ENCODE data around the gene UTP20. TPM values are rescaled to one million over a fixed set of nuclear protein-coding genes. Genes with fewer than 3 reads are reported as not detected.
"Not testable (repeated sequence)": the region's sequence is repeated elsewhere in the genome, so short reads cannot be mapped to it uniquely, and the experiment has no call there.

UTP20 gene
- total and polyA plus RNA-seq, 2 donors, result 4.5 to 23.7 TPM

- 95% methylated on average over 3 of the region's 3 CpGs for WGBS
- Histone ChIP-seq H3K4me1 (ENCODE audit: insufficient read depth) (no peaks in the 10 kb centered on the region), H3K27ac (ENCODE audit: low read depth) (no peak overlapping the region), H3K4me3 (ENCODE audit: low read depth, low read length) (no peak overlapping the region), H3K36me3 (ENCODE audit: insufficient read depth) (peaks cover 4% of the 10 kb centered on the region)
- DNase-seq (ENCODE audit: extremely low spot score), result no peak
Observed at GRCh38 chr12:101343893-101344292, 64.0 kb downstream of the UTP20 start.

GRCh38 chr12:101351682-101352081 lies 71.8 kb downstream of the UTP20 start:
- 97% methylated on average over 4 of the region's 4 CpGs for WGBS

GRCh38 chr12:101356794-101357193 lies 76.9 kb downstream of the UTP20 start:
- DNase-seq (ENCODE audit: extremely low spot score), result no peak
- H3K4me1 ChIP-seq (ENCODE audit: insufficient read depth), result no peaks in the 10 kb centered on the region
- H3K36me3 ChIP-seq (ENCODE audit: insufficient read depth), result peaks cover 2% of the 10 kb centered on the region
- 93% methylated on average over 5 of the region's 5 CpGs for WGBS
- no peak overlapping the region for H3K27ac ChIP-seq (ENCODE audit: low read depth)
- H3K4me3 ChIP-seq (ENCODE audit: low read depth, low read length), result no peak overlapping the region

More at GRCh38 chr12:101351682-101352081, 71.8 kb downstream of the UTP20 start:
- Histone ChIP-seq H3K4me3 (ENCODE audit: low read depth, low read length) (no peak overlapping the region), H3K4me1 (ENCODE audit: insufficient read depth) (no peaks in the 10 kb centered on the region), H3K36me3 (ENCODE audit: insufficient read depth) (peaks cover 6% of the 10 kb centered on the region), H3K27ac (ENCODE audit: low read depth) (no peak overlapping the region)
- DNase-seq (ENCODE audit: extremely low spot score), result no peak

GRCh38 chr12:101361455-101361854 lies 81.5 kb downstream of the UTP20 start:
- H3K27ac ChIP-seq (ENCODE audit: low read depth), result no peak overlapping the region

GRCh38 chr12:101368016-101368415 lies 88.1 kb downstream of the UTP20 start:
- WGBS, result 95% methylated on average over 6 of the region's 6 CpGs
- no peaks in the 10 kb centered on the region for H3K4me1 ChIP-seq (ENCODE audit: insufficient read depth)
- DNase-seq (ENCODE audit: extremely low spot score), result no peak
- no peak overlapping the region for H3K27ac ChIP-seq (ENCODE audit: low read depth)
- no peak overlapping the region for H3K4me3 ChIP-seq (ENCODE audit: low read depth, low read length)
- peaks cover 7% of the 10 kb centered on the region for H3K36me3 ChIP-seq (ENCODE audit: insufficient read depth)

More at GRCh38 chr12:101361455-101361854, 81.5 kb downstream of the UTP20 start:
- H3K4me1 ChIP-seq (ENCODE audit: insufficient read depth), result no peaks in the 10 kb centered on the region
- no peak for DNase-seq (ENCODE audit: extremely low spot score)
- WGBS, result 95% methylated on average over 8 of the region's 8 CpGs
- H3K4me3 ChIP-seq (ENCODE audit: low read depth, low read length), result no peak overlapping the region
- peaks cover 2% of the 10 kb centered on the region for H3K36me3 ChIP-seq (ENCODE audit: insufficient read depth)

- no peak overlapping the region for H3K4me3 ChIP-seq (ENCODE audit: low read depth, low read length)
- no peaks in the 10 kb centered on the region for H3K4me1 ChIP-seq (ENCODE audit: insufficient read depth)
- peaks cover 5% of the 10 kb centered on the region for H3K36me3 ChIP-seq (ENCODE audit: insufficient read depth)
- WGBS, result 97% methylated on average over 1 of the region's 1 CpG
- H3K27ac ChIP-seq (ENCODE audit: low read depth), result no peak overlapping the region
- DNase-seq (ENCODE audit: extremely low spot score), result no peak
Observed at GRCh38 chr12:101372431-101372830, 92.5 kb downstream of the UTP20 start.

GRCh38 chr12:101375573-101375972 lies 95.7 kb downstream of the UTP20 start:
- Histone ChIP-seq H3K4me3 (ENCODE audit: low read depth, low read length) (no peak overlapping the region), H3K36me3 (ENCODE audit: insufficient read depth) (peaks cover 3% of the 10 kb centered on the region), H3K27ac (ENCODE audit: low read depth) (no peak overlapping the region), H3K4me1 (ENCODE audit: insufficient read depth) (no peaks in the 10 kb centered on the region)
- DNase-seq (ENCODE audit: extremely low spot score), result no peak
- WGBS, result 88% methylated on average over 5 of the region's 5 CpGs

GRCh38 chr12:101379149-101379548 lies 99.2 kb downstream of the UTP20 start:
- no peak overlapping the region for H3K4me3 ChIP-seq (ENCODE audit: low read depth, low read length)
- H3K36me3 ChIP-seq (ENCODE audit: insufficient read depth), result peaks cover 3% of the 10 kb centered on the region
- DNase-seq (ENCODE audit: extremely low spot score), result no peak
- no peaks in the 10 kb centered on the region for H3K4me1 ChIP-seq (ENCODE audit: insufficient read depth)
- no peak overlapping the region for H3K27ac ChIP-seq (ENCODE audit: low read depth)

GRCh38 chr12:101391181-101391580 lies 111.3 kb downstream of the UTP20 start:
- H3K36me3 ChIP-seq (ENCODE audit: insufficient read depth); H3K27ac ChIP-seq (ENCODE audit: low read depth); H3K4me1 ChIP-seq (ENCODE audit: insufficient read depth); H3K4me3 ChIP-seq (ENCODE audit: low read depth, low read length); DNase-seq (ENCODE audit: extremely low spot score): not testable (repeated sequence)
- 70% methylated on average over 3 of the region's 3 CpGs for WGBS

GRCh38 chr12:101407049-101407435 lies 127.1 kb downstream of the UTP20 start:
- peak overlapping the region; percentile 63 for H3K4me3 ChIP-seq (ENCODE audit: low read depth, low read length)
- DNase-seq (ENCODE audit: extremely low spot score), result no peak
- WGBS, result under 1% methylated on average over 18 of the region's 18 CpGs

GRCh38 chr12:101407436-101408345 lies 127.8 kb downstream of the UTP20 start, which contains the start of gene ARL1:
Gene ARL1, minus strand, starts transcription at chr12:101407772. Its CDS starts 127 bp downstream, at chr12:101407645.
- H3K4me1 ChIP-seq (ENCODE audit: insufficient read depth), result no peaks in the 10 kb centered on the region
- no peaks in the 10 kb centered on the region for H3K36me3 ChIP-seq (ENCODE audit: insufficient read depth)
- peak within 1 kb of the TSS; percentile 66 for H3K27ac ChIP-seq (ENCODE audit: low read depth)
- peak within 1 kb of the TSS; percentile 63 for H3K4me3 ChIP-seq (ENCODE audit: low read depth, low read length)
- under 1% methylated on average over 71 of the region's 71 CpGs for WGBS
- DNase-seq (ENCODE audit: extremely low spot score), result peak; percentile 79

More at GRCh38 chr12:101407049-101407435, 127.1 kb downstream of the UTP20 start:
- Histone ChIP-seq H3K4me1 (ENCODE audit: insufficient read depth) (no peaks in the 10 kb centered on the region), H3K36me3 (ENCODE audit: insufficient read depth) (no peaks in the 10 kb centered on the region), H3K27ac (ENCODE audit: low read depth) (peak overlapping the region; percentile 66)

- DNase-seq (ENCODE audit: extremely low spot score); H3K4me1 ChIP-seq (ENCODE audit: insufficient read depth); H3K27ac ChIP-seq (ENCODE audit: low read depth); H3K36me3 ChIP-seq (ENCODE audit: insufficient read depth); H3K4me3 ChIP-seq (ENCODE audit: low read depth, low read length): not testable (repeated sequence)
- 80% methylated on average over 8 of the region's 8 CpGs for WGBS
Observed at GRCh38 chr12:101410169-101410568, 130.3 kb downstream of the UTP20 start.

- 2% methylated on average over 2 of the region's 2 CpGs for WGBS
- DNase-seq (ENCODE audit: extremely low spot score), result peak; percentile 28
- Histone ChIP-seq H3K4me3 (ENCODE audit: low read depth, low read length) (no peak overlapping the region), H3K27ac (ENCODE audit: low read depth) (no peak overlapping the region), H3K36me3 (ENCODE audit: insufficient read depth) (no peaks in the 10 kb centered on the region), H3K4me1 (ENCODE audit: insufficient read depth) (no peaks in the 10 kb centered on the region)
Observed at GRCh38 chr12:101414533-101415119, 134.7 kb downstream of the UTP20 start.

- Histone ChIP-seq H3K36me3 (ENCODE audit: insufficient read depth) (no peaks in the 10 kb centered on the region), H3K4me1 (ENCODE audit: insufficient read depth) (no peaks in the 10 kb centered on the region), H3K27ac (ENCODE audit: low read depth) (no peak overlapping the region), H3K4me3 (ENCODE audit: low read depth, low read length) (no peak overlapping the region)
- DNase-seq (ENCODE audit: extremely low spot score), result no peak
- 93% methylated on average over 1 of the region's 1 CpG for WGBS
Observed at GRCh38 chr12:101415228-101415627, 135.3 kb downstream of the UTP20 start.
